ENCODE results near the gene CD7. TPM values are rescaled to one million over a fixed set of nuclear protein-coding genes. Genes with fewer than 3 reads are reported as not detected.

The CD7 gene
- total RNA-seq, 2 donors from 2014 or later: 0.55 to 0.80 TPM

GRCh38 chr17:82272495-82273326 lies 44.7 kb downstream of the CD7 start:
- no peaks in the 10 kb centered on the region for H3K27me3 ChIP-seq (ENCODE audit: control insufficient read depth, insufficient read depth, low read length, poor library complexity, severe bottlenecking)
- H3K27me3 Mint-ChIP-seq (ENCODE audit: insufficient read depth): peaks cover 36% of the 10 kb centered on the region
- H3K4me3 ChIP-seq (ENCODE audit: low read length): peak overlapping the region; percentile 96
- TF ChIP-seq CTCF (conservative IDR thresholded peaks at IDR 0.05): no peak
- peak overlapping the region; percentile 96 for H3K27ac Mint-ChIP-seq
- H3K4me3 Mint-ChIP-seq: peak overlapping the region; percentile 79
- H3K27ac ChIP-seq (ENCODE audit: low read depth, low read length): peak overlapping the region; percentile 100
- peaks cover 40% of the 10 kb centered on the region for H3K4me1 Mint-ChIP-seq
- peaks cover 40% of the 10 kb centered on the region for H3K4me1 ChIP-seq (ENCODE audit: control insufficient read depth, insufficient read depth, low read length)
- peaks cover 2% of the 10 kb centered on the region for H3K9me3 Mint-ChIP-seq
- peaks cover 43% of the 10 kb centered on the region for H3K36me3 Mint-ChIP-seq (ENCODE audit: low read depth)
- H3K9me3 ChIP-seq (ENCODE audit: control insufficient read depth, low read length): no peaks in the 10 kb centered on the region
- peak overlapping the region; percentile 90 for H3K9ac ChIP-seq (ENCODE audit: extremely low read depth, low read length, poor library complexity, severe bottlenecking)
- peak; percentile 76 for DNase-seq
- peaks cover 45% of the 10 kb centered on the region for H3K36me3 ChIP-seq (ENCODE audit: control insufficient read depth, insufficient read depth, low read length)
- 0 to 3% methylated on average over 5 to 42 of the region's 57 CpGs for WGBS, 2 experiments (ENCODE audit: insufficient coverage in 1 of 2, insufficient read length in 1 of 2)

- Histone ChIP-seq H3K27ac (ENCODE audit: low read depth, low read length) (no peak overlapping the region), H3K4me1 (ENCODE audit: control insufficient read depth, insufficient read depth, low read length) (peaks cover 36% of the 10 kb centered on the region), H3K9me3 (ENCODE audit: control insufficient read depth, low read length) (no peaks in the 10 kb centered on the region), H3K36me3 (ENCODE audit: control insufficient read depth, insufficient read depth, low read length) (peaks cover 57% of the 10 kb centered on the region), H3K27me3 (ENCODE audit: control insufficient read depth, insufficient read depth, low read length, poor library complexity, severe bottlenecking) (no peaks in the 10 kb centered on the region), H3K9ac (ENCODE audit: extremely low read depth, low read length, poor library complexity, severe bottlenecking) (no peak overlapping the region), H3K4me3 (ENCODE audit: low read length) (peak overlapping the region; percentile 96)
- H3K4me1 Mint-ChIP-seq: peaks cover 41% of the 10 kb centered on the region
- DNase-seq: no peak
- H3K27me3 Mint-ChIP-seq (ENCODE audit: insufficient read depth): peaks cover 23% of the 10 kb centered on the region
- no peak for TF ChIP-seq CTCF (conservative IDR thresholded peaks at IDR 0.05)
- H3K9me3 Mint-ChIP-seq: no peaks in the 10 kb centered on the region
- H3K36me3 Mint-ChIP-seq (ENCODE audit: low read depth): peaks cover 53% of the 10 kb centered on the region
- no peak overlapping the region for H3K27ac Mint-ChIP-seq
- 91 to 95% methylated on average over 6 of the region's 6 CpGs for WGBS, 2 experiments (ENCODE audit: insufficient coverage in 1 of 2, insufficient read length in 1 of 2)
- H3K4me3 Mint-ChIP-seq: peak overlapping the region; percentile 79
These were observed 46.0 kb downstream of the CD7 start for GRCh38 chr17:82271401-82271800.

GRCh38 chr17:82270651-82271050 lies 46.8 kb downstream of the CD7 start:
- H3K27ac ChIP-seq (ENCODE audit: low read depth, low read length): no peak overlapping the region
- no peaks in the 10 kb centered on the region for H3K9me3 ChIP-seq (ENCODE audit: control insufficient read depth, low read length)
- peak overlapping the region; percentile 96 for H3K4me3 ChIP-seq (ENCODE audit: low read length)
- Mint-ChIP-seq H3K4me1 (peaks cover 41% of the 10 kb centered on the region), H3K4me3 (peak overlapping the region; percentile 79), H3K9me3 (no peaks in the 10 kb centered on the region), H3K27me3 (ENCODE audit: insufficient read depth) (peaks cover 17% of the 10 kb centered on the region), H3K36me3 (ENCODE audit: low read depth) (peaks cover 60% of the 10 kb centered on the region), H3K27ac (no peak overlapping the region)
- DNase-seq: no peak
- 93 to 98% methylated on average over 6 to 12 of the region's 12 CpGs for WGBS, 2 experiments (ENCODE audit: insufficient coverage in 1 of 2, insufficient read length in 1 of 2)
- TF ChIP-seq CTCF (conservative IDR thresholded peaks at IDR 0.05): no peak
- H3K27me3 ChIP-seq (ENCODE audit: control insufficient read depth, insufficient read depth, low read length, poor library complexity, severe bottlenecking): no peaks in the 10 kb centered on the region
- H3K9ac ChIP-seq (ENCODE audit: extremely low read depth, low read length, poor library complexity, severe bottlenecking): no peak overlapping the region
- H3K36me3 ChIP-seq (ENCODE audit: control insufficient read depth, insufficient read depth, low read length): peaks cover 64% of the 10 kb centered on the region
- H3K4me1 ChIP-seq (ENCODE audit: control insufficient read depth, insufficient read depth, low read length): peaks cover 36% of the 10 kb centered on the region
